ENCODE measurements around the gene PARD3.

GRCh38 chr10:34141032-34141680 lies 673.9 kb downstream of the PARD3 start:
- TF ChIP-seq CTCF (IDR thresholded peaks at IDR 0.05) (no peak), FOXK1 (CRISPR knock-in tag; IDR thresholded peaks at IDR 0.05) (no peak), USF2 (CRISPR knock-in tag; IDR thresholded peaks at IDR 0.05) (no peak), ZNF263 (CRISPR knock-in tag; IDR thresholded peaks at IDR 0.05; ENCODE audit: low read depth) (no peak), NR1H2 (CRISPR knock-in tag; IDR thresholded peaks at IDR 0.05) (no peak), MAX (CRISPR knock-in tag; IDR thresholded peaks at IDR 0.05) (no peak), CREM (CRISPR knock-in tag; IDR thresholded peaks at IDR 0.05) (no peak), ZNF317 (CRISPR knock-in tag; IDR thresholded peaks at IDR 0.05; ENCODE audit: borderline replicate concordance, low read depth) (no peak), NFE2L1 (CRISPR knock-in tag; IDR thresholded peaks at IDR 0.05) (no peak)
